IPS-18a (cell line): Measurements from ENCODE around the gene FOXP2.

Experiments
- H3K27ac ChIP-seq: one replicate; pipeline ENCODE4 v1.5.1; 2013; ENCODE audit warnings: low read length
- H3K27me3 ChIP-seq: one replicate; pipeline ENCODE4 v1.6.1; 2013; ENCODE audit warnings: mild to moderate bottlenecking, low read length; ENCODE audit not compliant: control insufficient read depth, insufficient read depth
- H3K36me3 ChIP-seq: one replicate; pipeline ENCODE4 v1.6.1; 2013; ENCODE audit warnings: low read depth, low read length; ENCODE audit not compliant: control insufficient read depth
- H3K4me1 ChIP-seq: one replicate; pipeline ENCODE4 v1.6.1; 2013; ENCODE audit warnings: low read depth, low read length; ENCODE audit not compliant: control insufficient read depth
- H3K4me3 ChIP-seq: one replicate; pipeline ENCODE4 v1.5.1; 2013; ENCODE audit warnings: low read length
- H3K9ac ChIP-seq: one replicate; pipeline ENCODE4 v1.6.1; 2013; ENCODE audit warnings: mild to moderate bottlenecking, low read length, moderate library complexity
- H3K9me3 ChIP-seq: one replicate; pipeline ENCODE4 v1.6.1; 2013; ENCODE audit warnings: low read depth, low read length; ENCODE audit not compliant: control insufficient read depth

Gene FOXP2

GRCh38 chr7:114660126-114660486, 245.5 kb downstream of the FOXP2 start:
- Histone ChIP-seq H3K4me3 (no peak overlapping the region), H3K9me3 (no peaks in the 10 kb centered on the region), H3K4me1 (peaks cover 38% of the 10 kb centered on the region), H3K36me3 (no peaks in the 10 kb centered on the region), H3K27me3 (no peaks in the 10 kb centered on the region), H3K9ac (no peak overlapping the region), H3K27ac (no peak overlapping the region)

DNA sequence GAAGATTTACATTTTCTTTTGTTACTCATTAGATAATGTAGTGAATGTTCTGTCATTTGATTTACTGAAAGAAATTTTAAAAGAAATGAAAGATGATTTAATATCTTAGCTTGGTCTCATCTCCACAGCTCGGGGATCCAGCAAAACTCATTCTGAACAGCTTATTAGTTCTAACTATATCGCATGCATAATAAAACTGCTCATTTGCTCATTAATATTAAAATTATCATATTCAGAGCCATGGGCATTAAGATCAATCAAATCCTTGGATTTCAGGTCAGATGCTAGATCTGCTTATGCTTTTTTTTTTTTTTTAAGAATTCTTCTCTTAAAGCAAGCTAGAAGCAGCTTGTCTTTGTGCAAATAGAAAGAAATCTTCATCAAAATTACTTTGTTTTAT, 246.1 kb downstream of the FOXP2 start:
- H3K9ac ChIP-seq = no peak overlapping the region
- peaks cover 38% of the 10 kb centered on the region for H3K4me1 ChIP-seq
- no peak overlapping the region for H3K4me3 ChIP-seq
- no peak overlapping the region for H3K27ac ChIP-seq
- H3K27me3 ChIP-seq = no peaks in the 10 kb centered on the region
- H3K36me3 ChIP-seq = no peaks in the 10 kb centered on the region
- H3K9me3 ChIP-seq = no peaks in the 10 kb centered on the region

GRCh38 chr7:114662002-114662677, 247.5 kb downstream of the FOXP2 start:
- no peaks in the 10 kb centered on the region for H3K36me3 ChIP-seq
- H3K27me3 ChIP-seq = no peaks in the 10 kb centered on the region
- H3K9ac ChIP-seq = no peak overlapping the region
- no peak overlapping the region for H3K4me3 ChIP-seq
- no peak overlapping the region for H3K27ac ChIP-seq
- no peaks in the 10 kb centered on the region for H3K9me3 ChIP-seq
- H3K4me1 ChIP-seq = peaks cover 38% of the 10 kb centered on the region

- Histone ChIP-seq H3K36me3 (no peaks in the 10 kb centered on the region), H3K27ac (no peak overlapping the region), H3K9ac (no peak overlapping the region), H3K27me3 (no peaks in the 10 kb centered on the region), H3K4me3 (no peak overlapping the region), H3K9me3 (no peaks in the 10 kb centered on the region), H3K4me1 (peaks cover 37% of the 10 kb centered on the region)
These were observed 248.9 kb downstream of the FOXP2 start for GRCh38 chr7:114663502-114663901.

- H3K27ac ChIP-seq = no peak overlapping the region
- H3K9me3 ChIP-seq = no peaks in the 10 kb centered on the region
- H3K36me3 ChIP-seq = no peaks in the 10 kb centered on the region
- no peaks in the 10 kb centered on the region for H3K27me3 ChIP-seq
- H3K4me3 ChIP-seq = no peak overlapping the region
- no peaks in the 10 kb centered on the region for H3K4me1 ChIP-seq
- no peak overlapping the region for H3K9ac ChIP-seq
These were observed 256.1 kb downstream of the FOXP2 start for GRCh38 chr7:114670676-114671075.

DNA sequence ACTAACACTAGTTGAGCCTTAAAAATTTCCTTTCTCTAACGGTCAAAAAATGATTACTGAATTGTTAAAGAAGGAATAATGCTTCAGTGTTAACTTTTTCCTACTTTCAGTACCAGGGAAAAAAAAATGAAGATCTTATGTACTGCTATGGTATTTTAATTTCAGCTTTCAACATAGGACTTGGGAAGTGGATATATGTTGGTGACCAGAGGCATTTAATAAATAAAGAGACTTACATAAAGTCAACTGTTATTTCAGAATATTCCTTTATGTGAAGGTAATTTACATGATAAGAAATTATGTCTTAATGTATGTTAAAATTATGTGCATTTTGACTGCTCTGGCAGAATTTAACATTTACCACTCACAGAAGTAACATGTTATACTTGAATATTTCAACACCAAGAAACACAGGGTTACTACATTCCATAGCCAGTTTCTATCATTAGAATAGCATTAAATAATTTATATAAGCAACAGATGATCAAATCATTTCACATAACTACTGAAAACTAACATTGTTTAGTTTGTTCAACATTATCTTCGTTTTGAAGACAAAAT, 257.0 kb downstream of the FOXP2 start:
- H3K4me1 ChIP-seq = no peaks in the 10 kb centered on the region
- no peaks in the 10 kb centered on the region for H3K9me3 ChIP-seq
- H3K9ac ChIP-seq = no peak overlapping the region
- H3K27me3 ChIP-seq = no peaks in the 10 kb centered on the region
- no peak overlapping the region for H3K4me3 ChIP-seq
- no peak overlapping the region for H3K27ac ChIP-seq
- no peaks in the 10 kb centered on the region for H3K36me3 ChIP-seq

- Histone ChIP-seq H3K4me1 (no peaks in the 10 kb centered on the region), H3K4me3 (no peak overlapping the region), H3K9me3 (no peaks in the 10 kb centered on the region), H3K27me3 (no peaks in the 10 kb centered on the region), H3K36me3 (no peaks in the 10 kb centered on the region), H3K27ac (no peak overlapping the region), H3K9ac (no peak overlapping the region)
These were observed 263.5 kb downstream of the FOXP2 start for GRCh38 chr7:114678116-114678515.

- peaks cover 33% of the 10 kb centered on the region for H3K4me1 ChIP-seq
These were observed 272.6 kb downstream of the FOXP2 start for GRCh38 chr7:114687238-114687637.

DNA sequence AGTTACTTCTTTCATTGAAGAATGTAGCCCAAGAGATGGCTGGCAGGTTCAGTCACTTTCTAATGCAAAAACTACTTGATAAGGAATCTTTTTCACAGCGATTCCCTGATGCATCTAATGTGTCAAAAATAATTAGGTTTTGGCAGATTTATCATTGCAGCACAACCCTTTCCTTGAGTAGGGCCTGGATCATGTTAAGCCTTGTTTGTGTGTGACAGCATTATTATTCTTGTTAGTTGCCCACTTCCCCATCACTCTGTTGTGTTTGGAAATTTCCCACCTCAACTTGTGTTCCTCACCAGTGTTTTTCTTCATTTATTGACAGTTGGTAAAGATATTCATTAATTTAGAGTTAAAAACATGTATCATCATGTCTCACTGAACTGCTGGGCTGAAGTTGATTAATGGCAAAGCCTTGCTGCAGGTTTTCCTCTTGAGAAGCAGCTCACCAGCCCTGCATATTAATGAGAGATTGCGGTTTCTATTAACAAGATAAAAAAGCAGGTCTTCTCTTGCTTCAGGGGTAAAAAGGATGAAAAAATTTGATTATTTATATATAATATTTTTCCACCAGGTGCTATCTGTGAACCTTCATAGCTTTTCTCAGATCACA, 273.9 kb downstream of the FOXP2 start:
- H3K9ac ChIP-seq = no peak overlapping the region

More at GRCh38 chr7:114687238-114687637, 272.6 kb downstream of the FOXP2 start:
- H3K4me3 ChIP-seq = no peak overlapping the region
- no peaks in the 10 kb centered on the region for H3K9me3 ChIP-seq
- H3K27me3 ChIP-seq = no peaks in the 10 kb centered on the region
- no peak overlapping the region for H3K27ac ChIP-seq
- no peaks in the 10 kb centered on the region for H3K36me3 ChIP-seq
- no peak overlapping the region for H3K9ac ChIP-seq

DNA sequence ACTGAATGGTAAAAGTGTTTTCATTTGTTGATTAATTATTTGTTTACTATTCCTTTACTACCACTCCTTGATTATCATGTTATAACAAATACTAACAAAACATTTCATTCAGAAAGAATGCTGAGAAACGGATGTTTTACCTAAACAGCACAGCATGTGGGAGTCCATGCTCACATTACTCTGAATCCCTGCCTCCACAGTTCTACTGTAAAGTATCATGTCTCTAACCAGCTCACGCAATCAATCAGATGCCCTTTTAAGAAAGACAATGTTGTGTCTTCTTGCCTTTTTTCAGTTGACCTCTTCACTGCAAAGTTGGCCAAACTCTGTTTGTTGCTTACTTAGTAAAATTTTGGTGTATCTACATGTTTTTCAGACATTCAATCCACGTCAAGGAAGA, 274.8 kb downstream of the FOXP2 start:
- peak overlapping the region; percentile 30 for H3K4me3 ChIP-seq
- H3K4me1 ChIP-seq = peaks cover 33% of the 10 kb centered on the region
- H3K27me3 ChIP-seq = no peaks in the 10 kb centered on the region
- H3K27ac ChIP-seq = peak overlapping the region; percentile 53
- no peak overlapping the region for H3K9ac ChIP-seq
- no peaks in the 10 kb centered on the region for H3K36me3 ChIP-seq
- H3K9me3 ChIP-seq = no peaks in the 10 kb centered on the region

More for the DNA sequence above, 273.9 kb downstream of the FOXP2 start:
- Histone ChIP-seq H3K36me3 (no peaks in the 10 kb centered on the region), H3K9me3 (no peaks in the 10 kb centered on the region), H3K27ac (no peak overlapping the region), H3K4me3 (peak overlapping the region; percentile 27), H3K27me3 (no peaks in the 10 kb centered on the region), H3K4me1 (peaks cover 33% of the 10 kb centered on the region)

GRCh38 chr7:114691605-114692004, 277.0 kb downstream of the FOXP2 start:
- no peak overlapping the region for H3K27ac ChIP-seq
- no peak overlapping the region for H3K4me3 ChIP-seq
- no peaks in the 10 kb centered on the region for H3K36me3 ChIP-seq
- no peaks in the 10 kb centered on the region for H3K9me3 ChIP-seq
- no peak overlapping the region for H3K9ac ChIP-seq
- H3K4me1 ChIP-seq = peaks cover 33% of the 10 kb centered on the region
- no peaks in the 10 kb centered on the region for H3K27me3 ChIP-seq

DNA sequence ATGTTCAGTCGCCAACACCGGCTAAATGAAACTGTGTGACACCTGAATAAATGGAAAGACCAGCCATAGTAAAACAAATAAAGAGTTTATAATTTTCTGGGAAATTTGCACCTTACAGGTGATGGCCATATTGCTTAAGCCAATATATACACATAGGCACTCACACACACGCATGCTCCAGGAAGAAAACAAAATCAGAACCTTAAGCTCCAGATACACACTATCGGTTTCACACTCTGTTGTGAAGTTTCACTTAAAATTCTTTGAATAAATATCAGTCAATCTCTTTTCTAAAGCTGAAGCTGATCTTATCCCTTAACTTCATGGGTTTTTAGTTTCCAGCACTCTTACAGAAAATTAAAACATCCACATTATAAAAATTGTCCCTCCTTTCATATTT, 280.6 kb downstream of the FOXP2 start:
- Histone ChIP-seq H3K9me3 (no peaks in the 10 kb centered on the region), H3K27ac (no peak overlapping the region), H3K4me3 (no peak overlapping the region), H3K4me1 (peaks cover 7% of the 10 kb centered on the region), H3K27me3 (no peaks in the 10 kb centered on the region), H3K9ac (no peak overlapping the region), H3K36me3 (no peaks in the 10 kb centered on the region)
